GM20000 (cell line): ENCODE measurements around the gene NUP43.
"Not testable (repeated sequence)": the region's sequence is repeated elsewhere in the genome, so short reads cannot be mapped to it uniquely, and the experiment has no call there.

Experiments used
- DNase-seq: peaks from one replicate; pipeline ENCODE4 v3.0.0; 2012; ENCODE audit warnings: low spot score
- CTCF ChIP-seq: IDR thresholded peaks from 2 replicates; pipeline ENCODE4 v1.5.1; 2012; ENCODE audit warnings: mild to moderate bottlenecking, control low read depth; ENCODE audit errors: extremely low read depth, missing control alignments

Gene NUP43

GRCh38 chr6:149683256-149683859 lies 63.0 kb downstream of the NUP43 start:
- no peak for TF ChIP-seq CTCF
- DNase-seq, result no peak

GRCh38 chr6:149681845-149682244 lies 64.5 kb downstream of the NUP43 start:
- not testable (repeated sequence) for DNase-seq

- TF ChIP-seq CTCF, result no peak
- no peak for DNase-seq
Measured at GRCh38 chr6:149681209-149681608, 65.1 kb downstream of the NUP43 start.

DNA sequence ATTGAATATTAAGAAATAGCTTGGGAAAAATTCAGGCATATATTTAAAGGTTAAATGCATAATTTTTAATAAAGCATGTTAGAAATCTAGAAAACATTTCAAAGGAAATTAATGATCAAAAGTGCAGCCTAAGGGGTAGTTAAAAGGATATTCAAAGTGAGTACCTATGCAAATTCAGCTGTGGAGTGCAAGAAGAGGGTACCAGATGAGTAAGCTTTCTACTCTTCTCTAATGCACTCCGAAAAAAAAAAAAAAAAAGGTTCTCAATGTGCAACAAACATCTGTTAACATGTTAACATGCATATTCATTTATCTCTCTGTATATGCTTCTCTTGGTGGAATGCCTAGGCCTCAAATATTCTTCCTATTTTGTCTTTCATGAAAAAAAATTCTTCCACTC lies 65.8 kb downstream of the NUP43 start:
- DNase-seq, result peak; percentile 12
- TF ChIP-seq CTCF, result no peak
